OCI-LY7 (cell line): Measurements from ENCODE around the gene NRSN2. TPM values are rescaled to one million over a fixed set of nuclear protein-coding genes. Genes with fewer than 3 reads are reported as not detected.

Experiments
- BruUV-seq: library from RNA; stranded (reverse); fragments of 400-500 nt; replicated peaks from 2 replicates; lab custom pipeline; 2021; lab: Mats Ljungman, UMichigan
- CTCF ChIA-PET: fragments of 300-600 bp; sonication (Branson Sonifier 250); formaldehyde crosslinking; loops from one replicate; lab custom pipeline; 2022; ENCODE audit warnings: antibody characterized with exemption; ENCODE audit not compliant: unreplicated experiment; lab: Charles Lee
- POLR2A ChIA-PET: fragments of 300-600 bp; sonication (Branson Sonifier 250); formaldehyde crosslinking; loops from one replicate; lab custom pipeline; 2022; ENCODE audit warnings: antibody characterized with exemption; lab: Charles Lee
- DNase-seq: peaks from one replicate; pipeline ENCODE4 v3.0.0-alpha.2; 2015; ENCODE audit warnings: low spot score
- H2AFZ ChIP-seq: fragments of 200-600 bp; sonication (generic), shearing (Covaris generic); 2 replicates; pipeline ENCODE4 v1.6.1; 2014; ENCODE audit warnings: mild to moderate bottlenecking, antibody characterized with exemption, low read length, moderate library complexity
- H3K27ac ChIP-seq: fragments of 200-600 bp; sonication (generic); 2 replicates; pipeline ENCODE4 v1.5.1; 2014; ENCODE audit warnings: mixed run types, low read depth, mild to moderate bottlenecking, moderate library complexity, low read length, inconsistent platforms; ENCODE audit not compliant: poor library complexity, severe bottlenecking
- H3K36me3 ChIP-seq: fragments of 200-600 bp; sonication (generic); 2 replicates; pipeline ENCODE4 v1.6.1; 2014; ENCODE audit warnings: mild to moderate bottlenecking, antibody characterized with exemption, low read length, moderate library complexity, mixed read lengths; ENCODE audit not compliant: insufficient read depth
- H3K4me1 ChIP-seq: fragments of 200-600 bp; sonication (generic); 2 replicates; pipeline ENCODE4 v1.5.1; 2014; ENCODE audit warnings: mild to moderate bottlenecking, low read length; ENCODE audit not compliant: insufficient read depth, poor library complexity, severe bottlenecking
- H3K4me2 ChIP-seq: fragments of 200-600 bp; sonication (generic); 2 replicates; pipeline ENCODE4 v1.6.1; 2014; ENCODE audit warnings: mild to moderate bottlenecking, low read length
- H3K4me3 ChIP-seq: fragments of 200-600 bp; sonication (generic); 2 replicates; pipeline ENCODE4 v1.5.1; 2014; ENCODE audit warnings: mild to moderate bottlenecking, low read depth, low read length; ENCODE audit not compliant: poor library complexity, severe bottlenecking
- H3K79me2 ChIP-seq: fragments of 200-600 bp; sonication (generic); 2 replicates; pipeline ENCODE4 v1.6.1; 2016; ENCODE audit warnings: low read depth, mild to moderate bottlenecking, low read length, moderate library complexity, mixed read lengths; ENCODE audit not compliant: insufficient read depth
- H3K9me2 ChIP-seq: fragments of 200-600 bp; sonication (generic); 2 replicates; pipeline ENCODE4 v1.6.1; 2016; ENCODE audit warnings: mild to moderate bottlenecking, low read length, mixed read lengths; ENCODE audit not compliant: insufficient read depth
- H3K9me3 ChIP-seq: fragments of 200-600 bp; sonication (generic); 2 replicates; pipeline ENCODE4 v1.6.1; 2014; ENCODE audit warnings: mild to moderate bottlenecking, mixed run types, low read length, mixed read lengths
- H4K20me1 ChIP-seq: fragments of 200-600 bp; sonication (generic); 2 replicates; pipeline ENCODE4 v1.6.1; 2014; ENCODE audit warnings: mild to moderate bottlenecking, antibody characterized with exemption, low read length, moderate library complexity, mixed read lengths; ENCODE audit not compliant: insufficient read depth
- EZH2phosphoT487 ChIP-seq: fragments of 200-600 bp; sonication (generic); IDR thresholded peaks from 2 replicates; pipeline ENCODE4 v1.6.1; 2018; ENCODE audit warnings: low read depth, borderline replicate concordance, mild to moderate bottlenecking, mixed run types, antibody characterized with exemption, low read length, moderate library complexity, mixed read lengths
- intact Hi-C: fragments of 100-400 bp; cut with micrococcal nuclease; formaldehyde crosslinking; loops from one replicate; pipeline ENCODE4 v1.10.0; 2022; ENCODE audit not compliant: unreplicated experiment
- total RNA-seq, 2 experiments: library from RNA; depleted of rRNA in 1 of 2; stranded (reverse); fragments of >200 nt in 1 of 2; shearing (Covaris generic) in 1 of 2; gene quantifications; 2 replicates each; pipeline ENCODE4 v1.2.3, GENCODE V29; 2014 to 2022
- TF ChIP-seq, protein P1 (sequence below): fragments of 200-600 bp; sonication (generic); conservative IDR thresholded peaks from 2 replicates; pipeline ENCODE4 v1.5.1; 2014; ENCODE audit warnings: mild to moderate bottlenecking, antibody characterized with exemption, low read length, moderate library complexity, mixed read lengths

Gene NRSN2
- total RNA-seq, 2 experiments from 2014 or later: 0.32 to 0.86 TPM

GRCh38 chr20:403582-403957 lies 56.7 kb downstream of the NRSN2 start:
- Histone ChIP-seq H3K36me3 (peaks cover 6% of the 10 kb centered on the region), H2AFZ (no peak overlapping the region), H3K4me1 (peaks cover 60% of the 10 kb centered on the region), H3K9me2 (no peaks in the 10 kb centered on the region), H3K27ac (peak overlapping the region; percentile 87), H3K4me2 (no peak overlapping the region), H3K4me3 (no peak overlapping the region), H3K9me3 (peaks cover 11% of the 10 kb centered on the region; the same call in 1 of the 2 replicates), H3K79me2 (peaks cover 4% of the 10 kb centered on the region; the same call in 1 of the 2 replicates), H4K20me1 (no peaks in the 10 kb centered on the region)
- BruUV-seq: no TSS peak
- POLR2A ChIA-PET: interaction anchor here (0.7 to 6.0 kb wide), 4 partner anchors 10 to 42 kb away, joined by 3 to 44 read pairs (median 8); partner anchors contain the start of gene TRIB3
- CTCF ChIA-PET: no interaction called here
- intact Hi-C loops: loop anchor here (2.0 kb wide), 1 partner anchor 59 kb away; the partner anchor contains the start of gene TBC1D20
- DNase-seq: no peak
- no peak for TF ChIP-seq EZH2phosphoT487
- TF ChIP-seq, protein P1, sequence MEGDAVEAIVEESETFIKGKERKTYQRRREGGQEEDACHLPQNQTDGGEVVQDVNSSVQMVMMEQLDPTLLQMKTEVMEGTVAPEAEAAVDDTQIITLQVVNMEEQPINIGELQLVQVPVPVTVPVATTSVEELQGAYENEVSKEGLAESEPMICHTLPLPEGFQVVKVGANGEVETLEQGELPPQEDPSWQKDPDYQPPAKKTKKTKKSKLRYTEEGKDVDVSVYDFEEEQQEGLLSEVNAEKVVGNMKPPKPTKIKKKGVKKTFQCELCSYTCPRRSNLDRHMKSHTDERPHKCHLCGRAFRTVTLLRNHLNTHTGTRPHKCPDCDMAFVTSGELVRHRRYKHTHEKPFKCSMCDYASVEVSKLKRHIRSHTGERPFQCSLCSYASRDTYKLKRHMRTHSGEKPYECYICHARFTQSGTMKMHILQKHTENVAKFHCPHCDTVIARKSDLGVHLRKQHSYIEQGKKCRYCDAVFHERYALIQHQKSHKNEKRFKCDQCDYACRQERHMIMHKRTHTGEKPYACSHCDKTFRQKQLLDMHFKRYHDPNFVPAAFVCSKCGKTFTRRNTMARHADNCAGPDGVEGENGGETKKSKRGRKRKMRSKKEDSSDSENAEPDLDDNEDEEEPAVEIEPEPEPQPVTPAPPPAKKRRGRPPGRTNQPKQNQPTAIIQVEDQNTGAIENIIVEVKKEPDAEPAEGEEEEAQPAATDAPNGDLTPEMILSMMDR: no peak

GRCh38 chr20:404088-404487 lies 57.2 kb downstream of the NRSN2 start:
- no peaks in the 10 kb centered on the region for H4K20me1 ChIP-seq
- H3K9me3 ChIP-seq: peaks cover 11% of the 10 kb centered on the region; the same call in 1 of the 2 replicates
- peaks cover 9% of the 10 kb centered on the region; the same call in 1 of the 2 replicates for H3K79me2 ChIP-seq
- H3K9me2 ChIP-seq: no peaks in the 10 kb centered on the region
- intact Hi-C loops: no loop called here
- no peak for TF ChIP-seq EZH2phosphoT487
- TF ChIP-seq, protein P1: no peak
- peaks cover 60% of the 10 kb centered on the region for H3K4me1 ChIP-seq
- H3K4me3 ChIP-seq: no peak overlapping the region
- CTCF ChIA-PET: no interaction called here
- no peak for DNase-seq
- BruUV-seq: no TSS peak
- H3K36me3 ChIP-seq: peaks cover 3% of the 10 kb centered on the region; the same call in 1 of the 2 replicates
- H2AFZ ChIP-seq: no peak overlapping the region
- POLR2A ChIA-PET: interaction anchor here (0.7 to 6.0 kb wide), 4 partner anchors 9 to 42 kb away, joined by 3 to 44 read pairs (median 8); partner anchors contain the start of gene TRIB3
- H3K27ac ChIP-seq: no peak overlapping the region
- no peak overlapping the region for H3K4me2 ChIP-seq

Other genes starting within 250 kb of the NRSN2 start
- gene DEFB126, start 204.5 kb upstream of the NRSN2 start, total RNA-seq (2014; rRNA removed; shearing (Covaris generic)): not detected in 2 replicates
- not detected in 2 replicates for gene DEFB126, start 204.5 kb upstream of the NRSN2 start, total RNA-seq (2022)
- gene DEFB127, start 189.7 kb upstream of the NRSN2 start, total RNA-seq (2014; rRNA removed; shearing (Covaris generic)): not detected in 2 replicates
- not detected in 2 replicates for gene DEFB127, start 189.7 kb upstream of the NRSN2 start, total RNA-seq (2022)
- not detected in 2 replicates for gene DEFB128, start 157.4 kb upstream of the NRSN2 start, total RNA-seq (2014; rRNA removed; shearing (Covaris generic))
- not detected in 2 replicates for gene DEFB128, start 157.4 kb upstream of the NRSN2 start, total RNA-seq (2022)
- not detected in 2 replicates for gene DEFB129, start 119.9 kb upstream of the NRSN2 start, total RNA-seq (2014; rRNA removed; shearing (Covaris generic))
- gene DEFB129, start 119.9 kb upstream of the NRSN2 start, total RNA-seq (2022): not detected in 2 replicates
- gene DEFB132, start 89.4 kb upstream of the NRSN2 start, total RNA-seq (2014; rRNA removed; shearing (Covaris generic)): not detected in 2 replicates
- gene DEFB132, start 89.4 kb upstream of the NRSN2 start, total RNA-seq (2022): not detected in 2 replicates
- gene C20orf96, start 56.4 kb upstream of the NRSN2 start, total RNA-seq (2014; rRNA removed; shearing (Covaris generic)): 2.6 and 6.3 TPM in 2 replicates
- gene C20orf96, start 56.4 kb upstream of the NRSN2 start, total RNA-seq (2022): 12.6 and 13.1 TPM in 2 replicates
- gene ZCCHC3, start 49.5 kb upstream of the NRSN2 start, total RNA-seq (2014; rRNA removed; shearing (Covaris generic)): 39.8 and 45.3 TPM in 2 replicates
- gene ZCCHC3, start 49.5 kb upstream of the NRSN2 start, total RNA-seq (2022): 34.8 and 35.6 TPM in 2 replicates
- 12.9 and 16.4 TPM in 2 replicates for gene SOX12, start 21.6 kb upstream of the NRSN2 start, total RNA-seq (2014; rRNA removed; shearing (Covaris generic))
- 43.8 and 46.6 TPM in 2 replicates for gene SOX12, start 21.6 kb upstream of the NRSN2 start, total RNA-seq (2022)
- gene TRIB3, start 33.6 kb downstream of the NRSN2 start, total RNA-seq (2014; rRNA removed; shearing (Covaris generic)): 87.2 and 114 TPM in 2 replicates
- 92.7 and 111 TPM in 2 replicates for gene TRIB3, start 33.6 kb downstream of the NRSN2 start, total RNA-seq (2022)
- gene RBCK1, start 61.2 kb downstream of the NRSN2 start, total RNA-seq (2014; rRNA removed; shearing (Covaris generic)): 61.8 and 82.9 TPM in 2 replicates
- 140 and 151 TPM in 2 replicates for gene RBCK1, start 61.2 kb downstream of the NRSN2 start, total RNA-seq (2022)
- gene TBC1D20, start 115.4 kb downstream of the NRSN2 start, total RNA-seq (2014; rRNA removed; shearing (Covaris generic)): 20.8 and 22.1 TPM in 2 replicates
- 17.4 and 19.0 TPM in 2 replicates for gene TBC1D20, start 115.4 kb downstream of the NRSN2 start, total RNA-seq (2022)
- gene CSNK2A1, start 196.7 kb downstream of the NRSN2 start, total RNA-seq (2014; rRNA removed; shearing (Covaris generic)): 69.8 and 90.8 TPM in 2 replicates
- gene CSNK2A1, start 196.7 kb downstream of the NRSN2 start, total RNA-seq (2022): 164 and 174 TPM in 2 replicates